Measurements from ENCODE around the gene TMEM86B. TPM values are rescaled to one million over a fixed set of nuclear protein-coding genes. Genes with fewer than 3 reads are reported as not detected.

TMEM86B gene
- total RNA-seq, 4 donors from 2014 or later: 2.0 to 40.8 (median 4.4) TPM

GRCh38 chr19:55247621-55248099 is 19.1 kb upstream of the TMEM86B start:
- peaks cover 0 to 34% (median 14%) of the 10 kb centered on the region in 4 donors for H3K36me3 ChIP-seq
- no peaks in the 10 kb centered on the region for H3K27me3 ChIP-seq
- H3K9me3 ChIP-seq: no peaks in the 10 kb centered on the region
- intact Hi-C loops (cut with DNase I; ENCODE audit: low total_unique reads): no loop called here
- no peak overlapping the region for H3K4me3 ChIP-seq
- peak; percentile 58 for DNase-seq
- in situ Hi-C loops (cut with MboI; ENCODE audit: low pct_ligation_motif_present in 1 of 4, low pct_unique_long_range_greater_than_20kb in 1 of 4, low sequenced_read_pairs in 3 of 4): no loop called here
- peaks cover 9 to 56% (median 18%) of the 10 kb centered on the region in 4 donors for H3K4me1 ChIP-seq
- 16% methylated on average over 10 of the region's 10 CpGs; no CpG with 5 or more reads in 1 of the 2 donors for WGBS, 2 donors (ENCODE audit: low coverage in 1 of 2)
- H3K27ac ChIP-seq: peak overlapping the region; percentile 34 to 71 (median 64)
- TF ChIP-seq CTCF (IDR thresholded peaks at IDR 0.05) (peak in 1 of 5 experiments; percentile 8), POLR2AphosphoS5 (IDR thresholded peaks at IDR 0.05) (no peak)

GRCh38 chr19:55246462-55247451 is 18.2 kb upstream of the TMEM86B start:
- H3K9me3 ChIP-seq: no peaks in the 10 kb centered on the region
- peaks cover 9 to 47% (median 18%) of the 10 kb centered on the region in 4 donors for H3K4me1 ChIP-seq
- 86 to 91% methylated on average over 8 to 27 of the region's 40 CpGs for WGBS, 2 donors (ENCODE audit: low coverage in 1 of 2)
- no peak overlapping the region for H3K4me3 ChIP-seq
- no peak for TF ChIP-seq POLR2AphosphoS5 (IDR thresholded peaks at IDR 0.05)
- no peak for TF ChIP-seq POLR2A (IDR thresholded peaks at IDR 0.05)
- TF ChIP-seq CTCF (IDR thresholded peaks at IDR 0.05): no peak
- TF ChIP-seq EP300 (IDR thresholded peaks at IDR 0.05; ENCODE audit: low read depth): no peak
- DNase-seq: no peak
- in situ Hi-C loops (cut with MboI; ENCODE audit: low pct_ligation_motif_present in 1 of 4, low pct_unique_long_range_greater_than_20kb in 1 of 4, low sequenced_read_pairs in 3 of 4): no loop called here
- H3K27me3 ChIP-seq: no peaks in the 10 kb centered on the region
- peak overlapping the region in 3 of 4 donors; percentile 62 to 71 (median 65) for H3K27ac ChIP-seq
- intact Hi-C loops (cut with DNase I; ENCODE audit: low total_unique reads): no loop called here
- H3K36me3 ChIP-seq: peaks cover 0 to 38% (median 19%) of the 10 kb centered on the region in 4 donors

DNA sequence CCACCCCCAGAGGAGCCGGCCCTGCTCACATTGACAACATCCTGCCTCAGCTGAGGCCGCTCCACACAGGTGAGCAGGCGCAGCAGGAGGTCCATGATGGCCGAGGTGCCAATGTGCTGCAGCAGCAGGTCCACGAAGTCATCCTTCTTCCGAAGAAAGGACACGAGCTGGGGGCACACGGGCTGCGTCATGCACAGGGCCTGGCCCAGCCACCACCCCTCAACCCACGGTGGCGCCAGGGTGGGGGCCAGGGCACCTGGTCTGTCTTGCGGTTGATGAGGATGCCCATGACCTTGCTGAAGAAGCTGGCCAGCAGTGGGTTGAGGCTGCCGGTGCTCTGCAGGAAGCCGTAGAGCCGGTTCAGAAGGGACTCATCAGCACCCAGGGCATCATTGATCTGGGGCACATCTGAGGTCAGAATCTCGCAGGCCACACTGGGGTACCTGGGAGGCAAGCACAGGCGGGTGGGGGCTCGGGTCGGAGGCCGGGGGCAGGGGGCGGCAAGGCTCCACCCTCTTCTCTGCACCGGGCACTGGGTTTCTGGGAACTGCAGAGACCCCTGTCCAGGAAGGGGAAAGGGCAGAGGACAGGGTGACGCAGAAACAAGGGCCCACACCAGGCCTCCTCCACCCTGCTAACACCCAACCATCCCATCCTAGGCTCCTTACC is 16.8 kb upstream of the TMEM86B start:
- peaks cover 0 to 44% (median 24%) of the 10 kb centered on the region in 4 donors for H3K36me3 ChIP-seq
- intact Hi-C loops (cut with DNase I; ENCODE audit: low total_unique reads) (no loop called here), in situ Hi-C loops (cut with MboI; ENCODE audit: low pct_ligation_motif_present in 1 of 4, low pct_unique_long_range_greater_than_20kb in 1 of 4, low sequenced_read_pairs in 3 of 4) (no loop called here)
- no peak overlapping the region for H3K27ac ChIP-seq
- peaks cover 9 to 35% (median 18%) of the 10 kb centered on the region in 4 donors for H3K4me1 ChIP-seq
- H3K4me3 ChIP-seq: no peak overlapping the region
- 92 to 100% methylated on average over 1 to 13 of the region's 23 CpGs for WGBS, 2 donors (ENCODE audit: low coverage in 1 of 2)
- H3K27me3 ChIP-seq: no peaks in the 10 kb centered on the region
- H3K9me3 ChIP-seq: no peaks in the 10 kb centered on the region
- TF ChIP-seq POLR2AphosphoS5 (IDR thresholded peaks at IDR 0.05) (no peak), CTCF (IDR thresholded peaks at IDR 0.05) (no peak), POLR2A (IDR thresholded peaks at IDR 0.05) (no peak), EP300 (IDR thresholded peaks at IDR 0.05; ENCODE audit: low read depth) (no peak)
- DNase-seq: no peak

Data from transverse colon (tissue), 4 donors.